OCI-LY7 (cell line): ENCODE results near the gene SLC25A47. TPM values are rescaled to one million over a fixed set of nuclear protein-coding genes. Genes with fewer than 3 reads are reported as not detected.
"Not testable (repeated sequence)": the region's sequence is repeated elsewhere in the genome, so short reads cannot be mapped to it uniquely, and the experiment has no call there.

ENCODE experiments used
- BruUV-seq: library from RNA; stranded (reverse); fragments of 400-500 nt; replicated peaks from 2 replicates; lab custom pipeline; 2021; lab: Mats Ljungman, UMichigan
- CTCF ChIA-PET: fragments of 300-600 bp; sonication (Branson Sonifier 250); formaldehyde crosslinking; loops from one replicate; lab custom pipeline; 2022; ENCODE audit warnings: antibody characterized with exemption; ENCODE audit not compliant: unreplicated experiment; lab: Charles Lee
- POLR2A ChIA-PET: fragments of 300-600 bp; sonication (Branson Sonifier 250); formaldehyde crosslinking; loops from one replicate; lab custom pipeline; 2022; ENCODE audit warnings: antibody characterized with exemption; lab: Charles Lee
- DNase-seq: peaks from one replicate; pipeline ENCODE4 v3.0.0-alpha.2; 2015; ENCODE audit warnings: low spot score
- H2AFZ ChIP-seq: fragments of 200-600 bp; sonication (generic), shearing (Covaris generic); 2 replicates; pipeline ENCODE4 v1.6.1; 2014; ENCODE audit warnings: mild to moderate bottlenecking, antibody characterized with exemption, low read length, moderate library complexity
- H3K27ac ChIP-seq: fragments of 200-600 bp; sonication (generic); 2 replicates; pipeline ENCODE4 v1.5.1; 2014; ENCODE audit warnings: mixed run types, low read depth, mild to moderate bottlenecking, moderate library complexity, low read length, inconsistent platforms; ENCODE audit not compliant: poor library complexity, severe bottlenecking
- H3K36me3 ChIP-seq: fragments of 200-600 bp; sonication (generic); 2 replicates; pipeline ENCODE4 v1.6.1; 2014; ENCODE audit warnings: mild to moderate bottlenecking, antibody characterized with exemption, low read length, moderate library complexity, mixed read lengths; ENCODE audit not compliant: insufficient read depth
- H3K4me1 ChIP-seq: fragments of 200-600 bp; sonication (generic); 2 replicates; pipeline ENCODE4 v1.5.1; 2014; ENCODE audit warnings: mild to moderate bottlenecking, low read length; ENCODE audit not compliant: insufficient read depth, poor library complexity, severe bottlenecking
- H3K4me2 ChIP-seq: fragments of 200-600 bp; sonication (generic); 2 replicates; pipeline ENCODE4 v1.6.1; 2014; ENCODE audit warnings: mild to moderate bottlenecking, low read length
- H3K4me3 ChIP-seq: fragments of 200-600 bp; sonication (generic); 2 replicates; pipeline ENCODE4 v1.5.1; 2014; ENCODE audit warnings: mild to moderate bottlenecking, low read depth, low read length; ENCODE audit not compliant: poor library complexity, severe bottlenecking
- H3K79me2 ChIP-seq: fragments of 200-600 bp; sonication (generic); 2 replicates; pipeline ENCODE4 v1.6.1; 2016; ENCODE audit warnings: low read depth, mild to moderate bottlenecking, low read length, moderate library complexity, mixed read lengths; ENCODE audit not compliant: insufficient read depth
- H3K9me2 ChIP-seq: fragments of 200-600 bp; sonication (generic); 2 replicates; pipeline ENCODE4 v1.6.1; 2016; ENCODE audit warnings: mild to moderate bottlenecking, low read length, mixed read lengths; ENCODE audit not compliant: insufficient read depth
- H3K9me3 ChIP-seq: fragments of 200-600 bp; sonication (generic); 2 replicates; pipeline ENCODE4 v1.6.1; 2014; ENCODE audit warnings: mild to moderate bottlenecking, mixed run types, low read length, mixed read lengths
- H4K20me1 ChIP-seq: fragments of 200-600 bp; sonication (generic); 2 replicates; pipeline ENCODE4 v1.6.1; 2014; ENCODE audit warnings: mild to moderate bottlenecking, antibody characterized with exemption, low read length, moderate library complexity, mixed read lengths; ENCODE audit not compliant: insufficient read depth
- EZH2phosphoT487 ChIP-seq: fragments of 200-600 bp; sonication (generic); IDR thresholded peaks from 2 replicates; pipeline ENCODE4 v1.6.1; 2018; ENCODE audit warnings: low read depth, borderline replicate concordance, mild to moderate bottlenecking, mixed run types, antibody characterized with exemption, low read length, moderate library complexity, mixed read lengths
- intact Hi-C: fragments of 100-400 bp; cut with micrococcal nuclease; formaldehyde crosslinking; loops from one replicate; pipeline ENCODE4 v1.10.0; 2022; ENCODE audit not compliant: unreplicated experiment
- total RNA-seq, 2 experiments: library from RNA; depleted of rRNA in 1 of 2; stranded (reverse); fragments of >200 nt in 1 of 2; shearing (Covaris generic) in 1 of 2; gene quantifications; 2 replicates each; pipeline ENCODE4 v1.2.3, GENCODE V29; 2014 to 2022
- TF ChIP-seq, protein P1 (sequence below): fragments of 200-600 bp; sonication (generic); conservative IDR thresholded peaks from 2 replicates; pipeline ENCODE4 v1.5.1; 2014; ENCODE audit warnings: mild to moderate bottlenecking, antibody characterized with exemption, low read length, moderate library complexity, mixed read lengths

Gene SLC25A47
- total RNA-seq, 2 experiments from 2014 or later = 0.44 TPM; not detected in 1

DNA sequence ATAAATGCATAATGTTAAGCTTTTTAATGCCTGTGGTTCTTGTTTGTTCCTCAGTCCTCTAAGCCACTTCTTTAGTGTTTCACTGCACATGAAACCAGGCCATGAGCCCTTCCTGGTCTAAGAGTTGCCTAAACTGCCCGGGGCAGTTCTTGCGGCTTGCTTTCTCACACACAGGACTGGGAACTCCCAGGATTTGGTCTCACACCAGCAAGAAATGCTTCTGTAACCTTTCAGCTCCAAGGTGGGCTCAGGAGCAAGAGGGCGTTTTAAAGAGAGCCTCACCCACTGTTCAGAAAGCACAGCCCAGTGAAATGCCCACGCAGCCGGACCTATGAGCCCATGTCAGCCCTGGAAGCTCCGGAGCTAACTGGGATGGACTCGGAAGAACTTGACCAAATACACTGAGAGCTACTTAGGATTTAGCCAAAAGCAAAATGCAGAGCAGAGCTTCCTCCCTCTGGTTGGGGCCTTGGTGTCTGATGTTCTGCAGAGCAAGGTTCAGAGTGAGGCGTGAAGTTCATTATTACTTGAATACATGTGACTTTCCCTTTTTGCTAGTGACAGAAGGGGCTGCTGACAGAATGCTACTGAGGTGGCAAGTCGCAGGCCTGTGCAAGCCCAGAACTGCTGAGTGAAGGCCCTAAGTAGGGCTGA is 40.2 kb upstream of the SLC25A47 start:
- CTCF ChIA-PET = no interaction called here
- no peak overlapping the region for H3K27ac ChIP-seq
- peaks cover 52% of the 10 kb centered on the region for H3K36me3 ChIP-seq
- no peak overlapping the region for H2AFZ ChIP-seq
- POLR2A ChIA-PET = interaction anchor here (0.5 to 2.1 kb wide), 4 partner anchors 10 to 55 kb away, joined by 3 to 5 read pairs (median 3); no protein-coding TSS in a partner anchor
- no TSS peak for BruUV-seq
- H3K4me1 ChIP-seq = peaks cover 26% of the 10 kb centered on the region
- DNase-seq = no peak
- TF ChIP-seq EZH2phosphoT487 = no peak
- TF ChIP-seq, protein P1, sequence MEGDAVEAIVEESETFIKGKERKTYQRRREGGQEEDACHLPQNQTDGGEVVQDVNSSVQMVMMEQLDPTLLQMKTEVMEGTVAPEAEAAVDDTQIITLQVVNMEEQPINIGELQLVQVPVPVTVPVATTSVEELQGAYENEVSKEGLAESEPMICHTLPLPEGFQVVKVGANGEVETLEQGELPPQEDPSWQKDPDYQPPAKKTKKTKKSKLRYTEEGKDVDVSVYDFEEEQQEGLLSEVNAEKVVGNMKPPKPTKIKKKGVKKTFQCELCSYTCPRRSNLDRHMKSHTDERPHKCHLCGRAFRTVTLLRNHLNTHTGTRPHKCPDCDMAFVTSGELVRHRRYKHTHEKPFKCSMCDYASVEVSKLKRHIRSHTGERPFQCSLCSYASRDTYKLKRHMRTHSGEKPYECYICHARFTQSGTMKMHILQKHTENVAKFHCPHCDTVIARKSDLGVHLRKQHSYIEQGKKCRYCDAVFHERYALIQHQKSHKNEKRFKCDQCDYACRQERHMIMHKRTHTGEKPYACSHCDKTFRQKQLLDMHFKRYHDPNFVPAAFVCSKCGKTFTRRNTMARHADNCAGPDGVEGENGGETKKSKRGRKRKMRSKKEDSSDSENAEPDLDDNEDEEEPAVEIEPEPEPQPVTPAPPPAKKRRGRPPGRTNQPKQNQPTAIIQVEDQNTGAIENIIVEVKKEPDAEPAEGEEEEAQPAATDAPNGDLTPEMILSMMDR = no peak
- H4K20me1 ChIP-seq = peaks cover 15% of the 10 kb centered on the region
- H3K4me3 ChIP-seq = no peak overlapping the region
- H3K4me2 ChIP-seq = no peak overlapping the region
- H3K9me2 ChIP-seq = no peaks in the 10 kb centered on the region
- no peaks in the 10 kb centered on the region for H3K9me3 ChIP-seq
- peaks cover 25% of the 10 kb centered on the region for H3K79me2 ChIP-seq
- intact Hi-C loops = no loop called here

DNA sequence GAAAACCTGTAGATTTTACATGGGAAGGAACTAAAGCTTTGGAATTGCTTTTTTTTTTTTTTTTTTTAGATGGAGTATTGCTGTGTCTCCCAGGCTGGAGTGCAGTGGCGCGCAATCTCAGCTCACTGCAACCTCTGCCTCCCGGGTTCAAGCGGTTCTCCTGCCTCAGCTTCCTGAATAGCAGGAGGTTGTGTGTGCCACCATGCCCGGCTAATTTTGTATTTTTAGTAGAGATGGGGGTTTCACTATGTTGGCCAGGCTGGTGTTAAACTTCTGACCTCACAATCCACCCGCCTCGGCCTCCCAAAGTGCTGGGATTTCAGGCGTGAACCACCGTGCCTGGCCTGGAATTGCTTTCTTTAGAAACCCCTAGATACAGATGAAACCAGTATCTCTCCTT is 39.7 kb upstream of the SLC25A47 start:
- DNase-seq, H4K20me1 ChIP-seq, CTCF ChIA-PET, H3K9me2 ChIP-seq, H3K9me3 ChIP-seq, H3K27ac ChIP-seq, H3K4me2 ChIP-seq, H2AFZ ChIP-seq, H3K4me3 ChIP-seq, intact Hi-C loops, BruUV-seq: not testable (repeated sequence)
- POLR2A ChIA-PET = interaction anchor here (0.5 to 2.1 kb wide), 4 partner anchors 11 to 55 kb away, joined by 3 to 5 read pairs (median 3); no protein-coding TSS in a partner anchor
- Histone ChIP-seq H3K4me1 (peaks cover 21% of the 10 kb centered on the region), H3K36me3 (peaks cover 46% of the 10 kb centered on the region), H3K79me2 (peaks cover 19% of the 10 kb centered on the region)

DNA sequence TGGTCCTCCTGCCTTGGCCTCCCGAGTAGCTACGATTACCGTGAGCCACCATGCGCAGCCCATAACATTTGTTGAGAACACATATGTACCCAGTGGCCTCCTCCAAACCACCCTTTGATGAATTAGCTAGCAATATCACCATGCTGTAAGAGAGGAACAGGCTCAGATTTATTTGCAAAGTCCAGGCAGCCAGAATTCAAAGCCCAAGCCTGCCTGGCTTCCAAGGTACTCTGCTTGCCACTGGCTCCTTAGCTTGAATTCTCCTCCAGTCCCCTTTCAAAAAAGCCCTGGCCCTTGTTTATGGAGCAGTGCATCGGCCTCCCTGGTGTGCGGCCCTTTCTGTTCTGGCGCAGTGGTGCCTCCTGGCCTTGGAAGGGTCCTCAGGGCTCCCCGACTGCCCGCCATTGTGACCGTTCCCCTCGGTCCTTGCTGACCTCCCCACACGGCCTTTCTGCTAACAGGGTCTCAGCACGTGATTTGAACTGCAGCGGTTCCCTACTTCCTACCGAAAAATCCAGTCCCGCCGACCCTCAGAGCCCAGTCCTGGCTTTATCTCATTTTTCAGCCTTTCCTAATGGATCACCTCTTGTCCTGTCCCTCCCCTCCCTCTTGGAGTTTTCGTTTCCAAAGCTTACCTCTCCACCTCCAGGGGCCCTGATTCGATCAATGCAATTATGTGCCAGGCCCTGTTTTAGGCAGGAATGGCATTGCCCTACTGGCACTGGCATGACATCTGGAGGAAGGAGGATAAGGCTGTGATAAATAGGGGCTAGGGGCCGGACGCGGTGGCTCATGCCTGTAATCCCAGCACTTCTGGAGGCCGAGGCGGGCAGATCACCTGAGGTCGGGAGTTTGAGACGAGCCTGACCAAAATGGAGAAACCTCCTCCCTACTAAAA is 38.9 kb upstream of the SLC25A47 start:
- no peak overlapping the region for H3K4me3 ChIP-seq
- H3K36me3 ChIP-seq = peaks cover 38% of the 10 kb centered on the region; the same call in 1 of the 2 replicates
- TF ChIP-seq, protein P1 = no peak
- no peak for TF ChIP-seq EZH2phosphoT487
- peaks cover 2% of the 10 kb centered on the region for H4K20me1 ChIP-seq
- H3K9me2 ChIP-seq = no peaks in the 10 kb centered on the region
- H3K4me1 ChIP-seq = peaks cover 14% of the 10 kb centered on the region
- DNase-seq = no peak
- H3K9me3 ChIP-seq = no peaks in the 10 kb centered on the region
- H3K4me2 ChIP-seq = peak overlapping the region; percentile 86
- intact Hi-C loops = no loop called here
- no peak overlapping the region for H3K27ac ChIP-seq
- H2AFZ ChIP-seq = no peak overlapping the region
- peaks cover 11% of the 10 kb centered on the region for H3K79me2 ChIP-seq
- no TSS peak for BruUV-seq
- ChIA-PET CTCF (interaction anchor here (1.0 kb wide), 1 partner anchor 19 kb away, joined by 3 read pairs; no protein-coding TSS in a partner anchor), POLR2A (interaction anchor here (2.1 kb wide), 1 partner anchor 18 kb away, joined by 5 read pairs; no protein-coding TSS in a partner anchor)
